Esophagus muscularis mucosa (tissue), 4 donors: ENCODE measurements around the gene ACVR1. TPM values are rescaled to one million over a fixed set of nuclear protein-coding genes. Genes with fewer than 3 reads are reported as not detected.

Experiments used
- DNase-seq: peaks from one replicate; pipeline ENCODE4 v3.0.0-alpha.2; 2017; ENCODE audit errors: extremely low spot score
- H3K27ac ChIP-seq, 4 donors: fragments of 200-600 bp; sonication (generic); replicated peaks in 1 of 4; 1 replicate in 3 of 4; 2 replicates in 1 of 4; pipeline ENCODE4 v1.5.1; 2016 to 2019; ENCODE audit warnings: mild to moderate bottlenecking in 1 of 4
- H3K27me3 ChIP-seq, 4 donors: fragments of 200-600 bp; sonication (generic); one replicate each; pipeline versions ENCODE4 v1.5.1 to v1.6.0; 2016 to 2019
- H3K36me3 ChIP-seq, 4 donors: fragments of 200-600 bp; sonication (generic); one replicate each; pipeline ENCODE4 v1.5.1; 2016 to 2019
- H3K4me1 ChIP-seq, 4 donors: fragments of 200-600 bp; sonication (generic); one replicate each; pipeline ENCODE4 v1.5.1; 2016 to 2019
- H3K4me3 ChIP-seq, 4 donors: fragments of 200-600 bp; sonication (generic); 1 replicate in 2 of 4; 2 replicates in 2 of 4; pipeline ENCODE4 v1.5.1; 2016 to 2019; ENCODE audit warnings: mild to moderate bottlenecking in 4 of 4, moderate library complexity in 1 of 4
- H3K9me3 ChIP-seq, 4 donors: fragments of 200-600 bp; sonication (generic); 1 replicate in 3 of 4; 2 replicates in 1 of 4; pipeline ENCODE4 v1.5.1; 2016 to 2019
- CTCF ChIP-seq, 3 experiments: fragments of 200-600 bp in 2 of 3; fragments of 450-650 bp in 1 of 3; sonication (generic) in 2 of 3; IDR thresholded peaks; one replicate each; pipeline ENCODE4 v1.5.1; 2017 to 2019; ENCODE audit warnings: antibody characterized with exemption in 3 of 3, mild to moderate bottlenecking in 2 of 3, moderate library complexity in 1 of 3
- EP300 ChIP-seq: sonication (generic); formaldehyde crosslinking; IDR thresholded peaks from one replicate; pipeline ENCODE4 v1.6.1; 2017; ENCODE audit warnings: antibody characterized with exemption
- POLR2A ChIP-seq: fragments of 450-650 bp; IDR thresholded peaks from one replicate; pipeline ENCODE4 v1.6.1; 2017; ENCODE audit warnings: antibody characterized with exemption, moderate library complexity, mild to moderate bottlenecking, low read depth
- POLR2AphosphoS5 ChIP-seq, 2 donors: sonication (generic); formaldehyde crosslinking; IDR thresholded peaks; one replicate each; pipeline ENCODE4 v1.6.1; 2017; ENCODE audit warnings: antibody characterized with exemption in 2 of 2
- WGBS: methylation state at CpG from one replicate; pipeline ENCODE4 v1.1.5; 2018; 5-methylcytosine and 5-hydroxymethylcytosine counted together
- intact Hi-C: fragments of 100-400 bp; cut with DNase I; formaldehyde crosslinking; loops from one replicate; pipeline ENCODE4 v1.15.1; 2023
- total RNA-seq, 4 donors: library from RNA; depleted of rRNA; stranded (reverse); fragments of >200 nt; gene quantifications; one replicate each; pipeline versions ENCODE4 v1.1.0 to v1.2.1, GENCODE V29; 2016

ACVR1 gene
- total RNA-seq, 4 donors from 2014 or later, result 25.2 to 39.1 (median 32.3) TPM

- intact Hi-C loops, result no loop called here
Measured at GRCh38 chr2:157911246-157911645, 35.1 kb upstream of the ACVR1 start.

GRCh38 chr2:157905092-157905491 is 29.0 kb upstream of the ACVR1 start:
- TF ChIP-seq EP300 (no peak), POLR2AphosphoS5 (IDR thresholded peaks at IDR 0.05) (no peak), CTCF (IDR thresholded peaks at IDR 0.05) (no peak), POLR2A (no peak)
- no peak for DNase-seq
- H3K4me1 ChIP-seq, result peaks cover 0 to 5% (median 0%) of the 10 kb centered on the region in 4 donors
- no peaks in the 10 kb centered on the region for H3K9me3 ChIP-seq
- WGBS, result 90% methylated on average over 4 of the region's 4 CpGs
- H3K27me3 ChIP-seq, result no peaks in the 10 kb centered on the region
- intact Hi-C loops, result no loop called here
- H3K4me3 ChIP-seq, result no peak overlapping the region
- no peak overlapping the region for H3K27ac ChIP-seq
- no peaks in the 10 kb centered on the region for H3K36me3 ChIP-seq

More at GRCh38 chr2:157911246-157911645, 35.1 kb upstream of the ACVR1 start:
- no peak for TF ChIP-seq POLR2AphosphoS5 (IDR thresholded peaks at IDR 0.05)
- TF ChIP-seq CTCF (IDR thresholded peaks at IDR 0.05), result no peak
- TF ChIP-seq EP300, result no peak
- TF ChIP-seq POLR2A, result no peak
- Histone ChIP-seq H3K9me3 (peaks cover 0 to 4% (median 0%) of the 10 kb centered on the region in 4 donors), H3K27me3 (no peaks in the 10 kb centered on the region), H3K4me3 (no peak overlapping the region), H3K4me1 (no peaks in the 10 kb centered on the region), H3K36me3 (no peaks in the 10 kb centered on the region), H3K27ac (no peak overlapping the region)
- DNase-seq, result no peak

- no peaks in the 10 kb centered on the region for H3K9me3 ChIP-seq
- H3K36me3 ChIP-seq, result no peaks in the 10 kb centered on the region
- no peaks in the 10 kb centered on the region for H3K27me3 ChIP-seq
- H3K4me1 ChIP-seq, result peaks cover 0 to 5% (median under 1%) of the 10 kb centered on the region in 4 donors
- no peak for DNase-seq
- no peak overlapping the region for H3K27ac ChIP-seq
- 82% methylated on average over 5 of the region's 5 CpGs for WGBS
- H3K4me3 ChIP-seq, result no peak overlapping the region
- intact Hi-C loops, result no loop called here
- TF ChIP-seq POLR2AphosphoS5 (IDR thresholded peaks at IDR 0.05) (no peak), EP300 (no peak), POLR2A (no peak), CTCF (IDR thresholded peaks at IDR 0.05) (no peak)
Measured at GRCh38 chr2:157903626-157904025, 27.5 kb upstream of the ACVR1 start.

- no peaks in the 10 kb centered on the region for H3K9me3 ChIP-seq
- H3K27me3 ChIP-seq, result no peaks in the 10 kb centered on the region
- no peak for TF ChIP-seq POLR2A
- no peak for TF ChIP-seq POLR2AphosphoS5 (IDR thresholded peaks at IDR 0.05)
- TF ChIP-seq CTCF (IDR thresholded peaks at IDR 0.05), result no peak
- TF ChIP-seq EP300, result no peak
- intact Hi-C loops, result no loop called here
- H3K27ac ChIP-seq, result no peak overlapping the region
- DNase-seq, result no peak
- WGBS, result 93% methylated on average over 3 of the region's 4 CpGs
- no peaks in the 10 kb centered on the region for H3K36me3 ChIP-seq
- peaks cover 0 to 9% (median 3%) of the 10 kb centered on the region in 4 donors for H3K4me1 ChIP-seq
- H3K4me3 ChIP-seq, result no peak overlapping the region
Measured at GRCh38 chr2:157903151-157903550, 27.0 kb upstream of the ACVR1 start.

- Histone ChIP-seq H3K9me3 (no peaks in the 10 kb centered on the region), H3K27ac (no peak overlapping the region), H3K36me3 (no peaks in the 10 kb centered on the region), H3K4me1 (peaks cover 0 to 12% (median 3%) of the 10 kb centered on the region in 4 donors), H3K27me3 (no peaks in the 10 kb centered on the region), H3K4me3 (no peak overlapping the region)
- no peak for DNase-seq
- WGBS, result 70% methylated on average over 1 of the region's 1 CpG
- TF ChIP-seq POLR2AphosphoS5 (IDR thresholded peaks at IDR 0.05), result no peak
- TF ChIP-seq CTCF (IDR thresholded peaks at IDR 0.05), result no peak
- TF ChIP-seq POLR2A, result no peak
- no peak for TF ChIP-seq EP300
- intact Hi-C loops, result no loop called here
Measured at GRCh38 chr2:157902692-157903091, 26.6 kb upstream of the ACVR1 start.
